WERI-Rb-1 (cell line): ENCODE results near the gene SCFD2.

Experiments
- DNase-seq: peaks from one replicate; pipeline ENCODE4 v3.0.0-alpha.2; 2020
- H3K27ac ChIP-seq: fragments of 250-450 bp; sonication (Bioruptor Pico); 2 replicates; pipeline ENCODE4 v1.5.1; 2020; ENCODE audit warnings: mild to moderate bottlenecking, moderate library complexity
- H3K27me3 ChIP-seq: fragments of 250-450 bp; sonication (Bioruptor Pico); 2 replicates; pipeline ENCODE4 v1.5.1; 2021; ENCODE audit warnings: mild to moderate bottlenecking, low read depth, moderate library complexity; ENCODE audit not compliant: insufficient read depth, severe bottlenecking
- H3K36me3 ChIP-seq: fragments of 250-450 bp; sonication (Bioruptor Pico); 2 replicates; pipeline ENCODE4 v1.5.1; 2020; ENCODE audit warnings: mild to moderate bottlenecking, moderate library complexity
- H3K4me3 ChIP-seq: 2 replicates; pipeline ENCODE4 v1.5.1; 2011; ENCODE audit warnings: low read depth, mild to moderate bottlenecking, control low read depth, low read length
- H3K9me3 ChIP-seq: fragments of 250-450 bp; sonication (Bioruptor Pico); 2 replicates; pipeline ENCODE4 v1.5.1; 2021; ENCODE audit warnings: mild to moderate bottlenecking, moderate library complexity; ENCODE audit not compliant: severe bottlenecking
- CTCF ChIP-seq: IDR thresholded peaks from 2 replicates; pipeline ENCODE4 v1.5.1; 2011; ENCODE audit warnings: low read depth, mild to moderate bottlenecking, control low read depth, inconsistent platforms, low read length

The SCFD2 gene

GRCh38 chr4:53009824-53010223 lies 356.0 kb downstream of the SCFD2 start:
- Histone ChIP-seq H3K9me3 (no peaks in the 10 kb centered on the region), H3K27me3 (no peaks in the 10 kb centered on the region), H3K4me3 (no peak overlapping the region), H3K27ac (no peak overlapping the region), H3K36me3 (no peaks in the 10 kb centered on the region)
- DNase-seq = no peak
- TF ChIP-seq CTCF = no peak

- H3K27ac ChIP-seq = no peak overlapping the region
- H3K4me3 ChIP-seq = no peak overlapping the region
- no peaks in the 10 kb centered on the region for H3K36me3 ChIP-seq
- no peaks in the 10 kb centered on the region for H3K27me3 ChIP-seq
- no peak for TF ChIP-seq CTCF
- DNase-seq = no peak
- H3K9me3 ChIP-seq = no peaks in the 10 kb centered on the region
Observed at GRCh38 chr4:53007024-53007423, 358.8 kb downstream of the SCFD2 start.

- H3K4me3 ChIP-seq = no peak overlapping the region
- no peaks in the 10 kb centered on the region for H3K9me3 ChIP-seq
- TF ChIP-seq CTCF = no peak
- H3K36me3 ChIP-seq = no peaks in the 10 kb centered on the region
- DNase-seq = no peak
- H3K27ac ChIP-seq = no peak overlapping the region
- no peaks in the 10 kb centered on the region for H3K27me3 ChIP-seq
Observed at GRCh38 chr4:53005808-53006207, 360.1 kb downstream of the SCFD2 start.

- H3K27me3 ChIP-seq = no peaks in the 10 kb centered on the region
- no peak for TF ChIP-seq CTCF
- no peaks in the 10 kb centered on the region for H3K36me3 ChIP-seq
- DNase-seq = no peak
- no peak overlapping the region for H3K27ac ChIP-seq
- no peaks in the 10 kb centered on the region for H3K9me3 ChIP-seq
- H3K4me3 ChIP-seq = no peak overlapping the region
Observed at GRCh38 chr4:53005149-53005546, 360.7 kb downstream of the SCFD2 start.

GRCh38 chr4:53004497-53005148 lies 361.2 kb downstream of the SCFD2 start:
- Histone ChIP-seq H3K9me3 (no peaks in the 10 kb centered on the region), H3K36me3 (no peaks in the 10 kb centered on the region), H3K4me3 (no peak overlapping the region), H3K27ac (no peak overlapping the region), H3K27me3 (no peaks in the 10 kb centered on the region)
- DNase-seq = no peak
- TF ChIP-seq CTCF = no peak

GRCh38 chr4:53003959-53004358 lies 361.9 kb downstream of the SCFD2 start:
- DNase-seq = no peak
- no peak overlapping the region for H3K27ac ChIP-seq

More at GRCh38 chr4:53003959-53004358, 361.9 kb downstream of the SCFD2 start:
- no peak for TF ChIP-seq CTCF
- H3K27me3 ChIP-seq = no peaks in the 10 kb centered on the region
- H3K4me3 ChIP-seq = no peak overlapping the region
- no peaks in the 10 kb centered on the region for H3K36me3 ChIP-seq
- no peaks in the 10 kb centered on the region for H3K9me3 ChIP-seq
